HG02642 (cell line): Measurements from ENCODE around the gene ALDH3B2.
"Not testable (repeated sequence)": the region's sequence is repeated elsewhere in the genome, so short reads cannot be mapped to it uniquely, and the experiment has no call there.

Experiments
- ATAC-seq: cut with Tn5 transposase; IDR thresholded peaks from one replicate; pipeline ENCODE4 v1.9.1; 2021; ENCODE audit warnings: mild to moderate bottlenecking; ENCODE audit not compliant: unreplicated experiment, poor library complexity

Gene ALDH3B2, protein sequence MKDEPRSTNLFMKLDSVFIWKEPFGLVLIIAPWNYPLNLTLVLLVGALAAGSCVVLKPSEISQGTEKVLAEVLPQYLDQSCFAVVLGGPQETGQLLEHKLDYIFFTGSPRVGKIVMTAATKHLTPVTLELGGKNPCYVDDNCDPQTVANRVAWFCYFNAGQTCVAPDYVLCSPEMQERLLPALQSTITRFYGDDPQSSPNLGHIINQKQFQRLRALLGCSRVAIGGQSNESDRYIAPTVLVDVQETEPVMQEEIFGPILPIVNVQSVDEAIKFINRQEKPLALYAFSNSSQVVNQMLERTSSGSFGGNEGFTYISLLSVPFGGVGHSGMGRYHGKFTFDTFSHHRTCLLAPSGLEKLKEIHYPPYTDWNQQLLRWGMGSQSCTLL

DNA sequence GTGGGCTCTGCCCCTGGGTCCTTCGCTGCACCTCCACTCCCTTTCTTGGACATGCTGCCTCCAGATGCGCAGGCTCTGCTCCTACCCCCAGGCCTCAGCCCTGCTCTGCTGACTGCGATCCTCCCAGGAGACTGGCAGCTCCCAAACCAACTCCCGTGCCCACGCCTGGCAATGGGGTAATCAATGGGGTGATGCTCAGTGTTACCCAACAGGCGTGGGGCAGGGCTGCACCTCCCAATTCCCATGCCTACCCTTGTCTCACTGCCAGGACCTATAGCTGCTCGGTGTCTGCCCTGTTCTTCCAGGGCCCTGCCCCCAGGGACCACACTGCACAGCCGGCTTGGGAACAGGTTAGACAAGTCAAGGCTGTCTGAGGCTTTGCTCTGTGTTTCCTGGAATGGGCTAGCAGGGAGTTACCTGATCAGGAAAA, at the start of gene ALDH3B2:
TSS of gene ALDH3B2 (minus strand) at position 182 of the 430 bp plus-strand sequence. CDS start 7,688 bp downstream, outside the sequence.
- no peak for ATAC-seq

DNA sequence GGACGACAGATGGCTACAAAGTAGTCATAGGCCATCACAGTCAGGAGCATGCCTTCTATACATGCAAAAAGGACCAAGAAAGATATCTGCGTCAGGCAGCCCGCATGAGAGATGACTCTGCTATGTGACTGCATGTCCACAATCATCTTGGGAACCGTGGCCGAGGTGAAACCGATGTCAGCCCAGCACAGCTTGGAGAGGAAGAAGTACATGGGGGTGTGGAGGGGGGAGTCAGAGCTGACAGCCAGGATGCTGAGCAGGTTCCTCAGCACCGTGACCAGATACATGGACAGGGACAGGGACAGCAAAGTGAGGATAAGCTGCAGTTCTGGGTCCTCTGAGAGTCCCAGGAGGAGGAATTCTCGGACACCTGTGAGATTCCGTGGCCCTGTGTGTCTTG, 48.6 kb upstream of the ALDH3B2 start:
- ATAC-seq: not testable (repeated sequence)

DNA sequence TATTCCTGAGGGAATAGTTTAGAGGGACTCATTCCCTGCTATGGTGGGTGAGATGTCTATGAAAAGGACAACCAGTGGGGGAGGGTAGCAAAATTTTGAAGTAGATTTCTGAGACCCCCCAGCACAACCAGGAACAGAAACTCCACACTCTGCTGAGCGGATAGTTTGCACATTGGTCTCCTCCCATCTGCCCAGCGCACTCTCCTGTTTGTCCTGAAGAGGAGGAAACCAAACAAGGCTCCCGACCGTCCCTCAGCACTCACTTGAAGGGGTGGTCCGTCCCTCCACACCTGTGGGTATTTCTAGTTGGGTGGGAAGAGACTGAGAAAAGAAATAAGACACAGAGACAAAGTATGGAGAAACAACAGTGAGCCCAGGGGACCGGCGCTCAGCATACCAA, 41.8 kb upstream of the ALDH3B2 start:
- not testable (repeated sequence) for ATAC-seq

DNA sequence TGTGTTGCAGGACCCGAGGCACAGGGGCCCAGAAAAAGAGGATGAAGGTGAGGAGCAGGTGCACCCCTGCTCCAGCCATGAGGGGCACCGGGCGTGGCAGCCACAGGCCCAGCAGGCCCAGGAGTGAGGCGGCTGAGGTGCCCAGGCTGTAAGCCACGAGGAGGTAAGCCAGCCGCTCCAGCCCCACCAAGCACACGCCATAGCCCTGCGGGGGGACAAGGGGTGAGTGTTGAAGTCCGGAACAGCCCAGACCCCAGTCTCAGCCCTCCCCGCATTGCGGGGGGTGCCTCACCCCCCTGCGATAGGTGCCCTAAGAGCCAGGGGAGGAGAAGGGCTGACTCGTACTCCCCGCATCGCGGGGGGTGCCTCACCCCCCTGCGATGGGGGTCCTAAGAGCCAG, 41.4 kb upstream of the ALDH3B2 start:
- not testable (repeated sequence) for ATAC-seq

DNA sequence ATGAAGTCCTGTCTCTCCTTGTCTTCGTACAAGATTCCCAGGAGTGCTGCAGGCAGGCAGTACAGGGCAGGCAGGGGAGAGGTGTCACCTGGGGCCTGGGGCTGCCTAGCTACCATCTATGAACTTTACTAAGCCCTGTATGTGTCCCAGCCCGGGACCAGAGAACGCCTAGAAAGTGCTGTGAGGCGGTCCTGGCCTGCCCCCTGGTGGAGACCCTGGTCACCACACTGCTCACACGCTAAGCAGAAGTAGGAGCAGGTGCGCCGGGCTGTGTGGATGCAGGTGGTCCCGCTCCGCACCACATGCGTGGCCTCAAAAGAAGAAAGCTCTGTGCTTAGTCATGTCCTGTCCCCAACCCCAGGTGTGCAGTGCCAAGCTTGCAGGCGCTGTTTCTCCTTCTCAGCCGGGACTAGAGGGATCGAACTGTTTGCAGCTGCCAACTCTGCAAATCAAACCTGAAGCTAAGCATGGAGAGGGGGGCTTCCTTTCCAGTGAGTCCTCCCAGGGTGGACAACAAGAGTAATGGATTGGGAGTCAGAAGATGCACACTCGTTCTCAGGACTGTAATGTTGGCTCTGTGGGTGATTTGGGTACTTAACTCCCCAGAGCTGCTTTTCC, 39.6 kb upstream of the ALDH3B2 start:
- not testable (repeated sequence) for ATAC-seq

DNA sequence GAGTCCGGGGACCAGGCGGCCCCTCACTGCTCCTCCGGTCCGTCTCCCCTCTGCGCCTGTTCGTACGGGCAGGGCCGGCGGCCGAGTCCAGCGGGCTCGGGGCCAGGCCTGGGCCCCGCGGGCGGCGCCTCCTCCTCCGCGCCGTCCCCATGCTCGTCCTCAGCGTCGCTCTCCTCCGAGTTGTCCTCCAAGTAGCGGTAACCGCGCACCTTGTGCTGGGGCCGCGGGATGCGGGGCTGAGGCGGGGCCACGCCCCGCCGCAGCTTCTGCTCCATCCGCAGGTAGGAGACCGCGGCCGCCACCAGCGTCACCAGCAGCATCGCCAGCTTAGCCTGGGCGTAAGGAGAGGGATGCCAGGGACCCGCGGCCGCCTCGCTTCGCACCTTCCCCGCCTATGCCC, 37.3 kb upstream of the ALDH3B2 start:
- not testable (repeated sequence) for ATAC-seq

DNA sequence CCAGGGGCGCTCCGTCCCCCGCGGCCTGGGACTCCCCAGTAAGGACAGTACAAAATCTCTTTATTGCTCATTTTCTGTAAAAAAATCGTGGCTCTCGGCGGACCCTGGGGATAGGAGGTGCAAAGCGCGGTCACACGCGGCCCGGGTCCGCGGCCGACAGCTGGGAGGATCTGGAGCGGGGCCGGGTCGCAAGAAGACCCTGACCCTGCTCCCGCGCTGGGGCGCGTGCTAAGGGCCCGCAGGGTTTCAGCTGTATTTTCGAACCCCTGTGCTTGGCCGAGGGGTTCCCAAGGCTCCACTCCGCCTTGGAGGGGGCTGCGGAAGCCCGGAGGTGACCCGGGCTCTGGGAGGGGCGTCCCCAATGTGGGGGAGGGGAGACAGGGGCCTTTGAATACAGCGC, 36.8 kb upstream of the ALDH3B2 start:
- not testable (repeated sequence) for ATAC-seq

DNA sequence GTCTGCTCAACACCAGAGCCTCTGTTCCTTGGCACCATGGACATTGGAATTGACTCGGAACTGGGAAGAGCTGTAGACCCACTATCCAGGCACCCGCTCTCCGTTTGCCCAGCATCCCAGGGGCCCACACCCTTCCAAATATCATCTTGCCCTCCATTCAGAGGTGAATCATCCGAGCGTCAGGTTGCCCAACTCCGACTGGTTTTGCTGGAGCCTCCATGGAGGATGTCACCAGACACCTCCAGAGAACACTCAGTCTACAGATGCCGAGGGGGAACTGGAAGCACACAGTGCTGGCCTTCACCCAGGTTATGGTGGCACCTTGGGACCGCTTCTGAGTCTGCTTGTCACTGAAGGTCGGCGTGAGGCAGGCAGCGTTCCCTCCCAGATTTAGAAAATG, 35.4 kb upstream of the ALDH3B2 start:
- ATAC-seq: not testable (repeated sequence)

DNA sequence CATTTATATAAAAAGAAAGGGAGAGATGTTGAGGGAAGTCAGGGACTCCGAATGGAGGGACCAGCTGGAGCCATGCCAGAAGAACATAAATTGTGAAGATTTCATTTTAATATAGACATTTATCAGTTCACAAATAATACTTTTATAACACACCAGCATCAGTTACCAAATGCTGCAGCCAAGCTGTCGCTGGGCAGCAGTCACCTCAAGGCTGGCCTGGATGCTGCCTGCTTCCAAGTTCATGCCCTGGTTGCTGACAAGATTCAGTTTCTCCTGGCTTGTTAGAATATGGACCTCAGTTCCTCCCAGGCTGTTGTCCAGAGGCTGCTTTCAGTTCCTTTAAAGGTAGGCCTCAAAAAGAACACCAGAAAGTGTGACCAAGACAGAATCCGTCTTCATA, 30.8 kb upstream of the ALDH3B2 start:
- ATAC-seq: no peak

DNA sequence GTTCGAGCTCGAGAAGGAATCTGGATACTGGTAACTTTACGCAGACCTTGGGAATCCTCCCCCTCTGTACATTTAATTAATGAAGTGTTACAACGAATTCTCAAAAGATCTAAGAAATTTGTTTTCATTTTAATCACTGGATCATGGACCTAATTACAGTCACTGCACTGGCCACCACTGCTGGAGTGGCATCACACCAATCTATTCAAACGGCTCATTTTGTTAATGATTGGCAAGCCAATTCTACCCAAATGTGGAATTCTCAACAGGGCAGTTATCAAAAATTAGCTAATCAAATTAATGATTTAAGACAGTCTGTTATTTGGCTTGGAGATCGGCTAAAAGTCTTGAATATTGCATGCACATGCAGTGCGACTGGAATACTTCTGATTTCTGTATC, 30.1 kb upstream of the ALDH3B2 start:
- ATAC-seq: no peak

DNA sequence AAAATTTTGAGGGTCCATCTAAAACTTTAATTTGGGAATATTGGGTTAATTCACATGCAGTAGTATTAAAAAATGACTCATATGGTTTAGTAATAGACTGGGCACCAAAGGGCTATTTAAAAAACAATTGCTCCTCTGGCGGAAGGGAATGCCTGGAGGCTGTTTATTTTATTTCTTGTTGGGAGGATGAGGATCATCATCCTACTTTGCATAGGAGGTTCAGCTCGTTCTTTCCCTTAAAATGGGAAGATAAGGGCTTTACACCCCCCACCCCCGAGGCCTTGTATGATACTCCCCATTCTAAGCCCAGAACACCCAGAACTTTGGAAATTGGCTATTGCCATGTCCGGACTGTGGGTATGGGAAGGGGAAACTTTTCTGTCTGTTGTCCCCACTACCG, 29.3 kb upstream of the ALDH3B2 start:
- ATAC-seq: not testable (repeated sequence)

DNA sequence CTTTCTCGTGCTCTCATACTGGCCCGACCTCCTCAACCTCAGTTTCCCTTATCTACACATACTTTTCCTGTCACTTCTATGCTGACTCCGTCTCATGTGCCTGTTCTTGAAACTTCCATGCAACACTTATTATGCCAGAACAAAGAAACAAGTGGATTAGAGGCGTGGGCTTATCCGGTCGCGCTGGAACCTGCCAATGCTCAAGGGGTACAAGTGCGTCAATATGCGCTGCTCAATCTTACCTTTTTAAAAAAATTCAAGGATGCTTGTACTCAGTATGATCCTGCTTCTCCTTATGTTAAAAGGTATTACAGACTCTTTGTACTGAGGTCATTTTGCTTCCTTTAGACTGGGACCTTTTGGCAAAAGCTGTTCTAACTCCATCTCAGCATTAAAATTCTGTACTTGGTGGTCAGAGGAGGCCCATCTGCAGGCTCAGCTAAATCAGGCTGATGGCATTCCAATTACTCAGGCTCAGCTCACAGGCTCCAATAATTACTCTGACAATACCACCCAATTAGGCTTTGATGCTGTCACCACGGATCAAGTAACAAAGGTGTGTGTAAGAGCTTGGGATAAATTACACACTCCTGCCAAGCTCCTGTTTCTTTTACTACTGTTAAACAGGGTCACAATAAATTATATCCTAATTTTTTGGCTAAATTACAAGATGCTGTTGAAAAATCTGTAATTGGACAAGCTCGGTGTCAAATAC, 26.3 kb upstream of the ALDH3B2 start:
- ATAC-seq: no peak

DNA sequence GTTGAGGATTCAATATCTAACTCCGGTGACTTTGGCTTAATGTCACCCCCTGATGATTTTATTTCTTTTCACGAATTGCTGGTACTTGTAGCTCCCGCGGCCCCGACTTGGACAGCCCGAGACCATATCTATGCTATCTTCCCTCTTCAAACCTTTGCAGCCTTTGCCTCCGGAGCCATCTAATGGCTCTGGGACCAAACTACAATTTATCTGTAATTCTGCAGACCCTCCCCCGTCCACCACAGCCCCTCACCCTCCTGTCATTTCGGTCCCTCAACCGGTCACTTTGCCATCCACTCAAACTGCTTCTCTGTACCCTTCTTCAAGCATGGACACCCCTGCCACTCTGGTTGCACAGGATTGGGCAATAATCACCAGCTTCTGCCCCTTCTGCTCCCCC, 25.7 kb upstream of the ALDH3B2 start:
- ATAC-seq: no peak

DNA sequence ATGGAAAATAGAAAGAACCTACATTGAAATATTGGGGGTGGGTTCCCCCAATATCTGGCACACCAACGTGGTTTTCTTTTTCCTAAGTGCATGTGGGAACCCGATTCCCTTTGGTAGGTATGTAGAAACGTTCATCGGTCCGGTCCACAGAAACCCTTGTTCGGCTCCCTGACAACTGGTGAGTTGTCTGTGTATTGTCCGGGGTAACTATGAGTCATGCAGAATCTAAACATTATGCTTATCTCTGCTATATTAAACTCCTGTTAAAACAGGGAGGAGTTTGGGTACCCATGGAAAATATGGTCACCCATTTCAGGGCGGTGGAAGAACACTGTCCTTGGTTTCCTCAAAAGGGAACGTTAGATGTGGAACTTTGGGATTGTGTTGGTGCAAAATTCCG, 25.1 kb upstream of the ALDH3B2 start:
- no peak for ATAC-seq

DNA sequence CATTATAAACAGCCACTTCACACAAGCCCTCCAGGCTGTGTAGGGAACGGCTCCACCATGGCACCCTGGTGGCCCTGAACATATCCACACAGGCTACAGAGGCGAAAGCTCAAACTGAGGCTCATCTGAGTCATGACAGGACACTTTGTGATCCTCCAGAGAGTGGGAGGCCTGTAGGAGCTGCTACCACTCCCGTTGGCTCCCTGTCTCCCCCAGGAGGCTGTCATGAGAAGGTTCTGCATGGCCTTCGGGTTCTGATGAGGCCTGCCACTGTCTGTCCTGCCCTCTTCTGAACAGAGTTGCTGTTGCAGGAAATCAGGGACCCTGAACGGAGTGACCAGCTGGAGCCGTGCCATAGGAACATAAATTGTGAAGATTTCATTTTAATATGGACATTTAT, 23.8 kb upstream of the ALDH3B2 start:
- no peak for ATAC-seq

DNA sequence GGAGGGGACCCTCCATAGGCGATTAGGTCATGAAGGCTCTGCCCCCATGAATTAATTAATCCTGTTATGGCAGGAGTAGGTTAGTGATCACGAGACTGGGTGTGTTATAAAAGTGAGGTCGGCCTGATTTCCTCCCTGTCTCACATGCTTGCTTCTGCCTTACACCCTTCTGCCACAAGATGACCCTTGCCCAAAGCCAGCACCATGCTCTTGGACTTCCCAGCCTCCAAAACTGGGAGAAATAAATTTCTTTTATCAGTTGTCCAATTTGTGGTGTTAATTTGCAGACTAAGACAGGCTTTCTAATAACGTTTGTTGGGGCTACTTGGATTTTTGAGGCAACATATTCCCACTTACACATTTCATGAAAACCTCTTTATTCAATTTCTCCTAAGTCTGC, 23.4 kb upstream of the ALDH3B2 start:
- no peak for ATAC-seq

DNA sequence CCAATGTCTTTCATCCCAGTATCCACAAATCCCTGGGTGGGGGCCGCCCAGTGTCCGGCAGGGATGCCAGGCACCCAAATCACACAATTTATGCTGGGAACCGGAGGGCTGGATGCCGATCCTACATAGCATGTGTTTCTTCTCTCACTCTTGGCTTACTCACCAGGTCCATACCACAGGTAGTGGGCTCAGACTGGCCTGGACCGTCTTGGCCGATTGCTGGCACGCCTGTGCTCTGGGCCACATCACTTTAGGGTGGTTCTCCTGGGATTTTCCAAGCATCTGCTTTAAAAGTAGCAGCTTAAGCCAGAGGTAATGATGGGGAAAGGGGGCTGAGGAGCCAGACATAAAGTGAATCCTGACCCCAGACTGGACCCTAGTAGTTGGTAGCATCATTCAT, 22.6 kb upstream of the ALDH3B2 start:
- no peak for ATAC-seq

DNA sequence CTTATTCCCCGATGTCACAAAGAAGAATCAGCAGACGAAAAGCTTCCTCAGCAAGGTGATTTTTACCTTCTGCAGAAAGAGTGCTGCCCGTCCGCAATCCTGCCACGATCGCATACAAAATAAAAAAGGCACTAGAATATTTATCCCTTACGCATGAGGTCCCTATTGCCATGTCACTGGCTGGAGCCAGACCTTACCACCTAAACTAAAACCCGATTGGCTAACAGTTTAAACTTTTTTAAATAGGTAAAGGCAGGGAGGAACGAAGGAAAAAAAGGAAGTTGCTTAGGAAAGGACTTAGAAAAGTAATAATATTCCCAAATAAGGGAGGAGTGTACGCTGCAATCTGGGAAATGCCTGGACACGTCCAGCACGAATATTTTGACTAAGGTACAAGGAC, 21.2 kb upstream of the ALDH3B2 start:
- no peak for ATAC-seq

DNA sequence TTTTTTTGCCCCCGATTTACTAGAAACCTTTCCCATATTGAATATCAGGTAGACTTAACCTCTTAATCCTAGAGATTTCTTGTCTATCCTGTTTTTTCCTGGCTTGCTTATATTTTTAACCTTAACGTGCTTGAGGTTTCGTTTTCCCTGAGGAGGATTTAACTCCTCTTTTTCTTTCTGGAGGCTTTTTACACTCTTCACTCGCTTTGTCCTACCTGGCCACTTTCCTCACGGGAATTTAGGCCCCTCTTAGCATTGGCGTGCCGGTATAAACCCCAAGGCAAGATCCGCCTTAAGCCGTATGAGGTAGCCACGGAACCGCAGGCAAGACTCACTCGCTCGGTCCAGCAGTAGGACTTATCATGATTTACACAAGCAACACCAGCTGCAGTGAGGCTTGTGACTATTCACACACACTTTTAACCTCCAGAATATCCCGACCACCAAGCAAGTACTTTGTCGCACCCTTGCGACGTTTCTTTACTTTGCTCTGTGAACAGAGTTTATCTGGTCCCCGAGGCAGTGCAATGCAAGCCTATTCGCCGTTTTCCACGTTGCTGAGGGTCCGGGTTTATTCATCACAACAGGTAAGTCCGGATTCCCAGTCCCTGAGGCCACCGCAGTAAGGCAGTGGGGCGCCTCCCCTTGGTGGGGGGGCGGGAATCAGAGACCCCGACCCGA, 20.6 kb upstream of the ALDH3B2 start:
- no peak for ATAC-seq

DNA sequence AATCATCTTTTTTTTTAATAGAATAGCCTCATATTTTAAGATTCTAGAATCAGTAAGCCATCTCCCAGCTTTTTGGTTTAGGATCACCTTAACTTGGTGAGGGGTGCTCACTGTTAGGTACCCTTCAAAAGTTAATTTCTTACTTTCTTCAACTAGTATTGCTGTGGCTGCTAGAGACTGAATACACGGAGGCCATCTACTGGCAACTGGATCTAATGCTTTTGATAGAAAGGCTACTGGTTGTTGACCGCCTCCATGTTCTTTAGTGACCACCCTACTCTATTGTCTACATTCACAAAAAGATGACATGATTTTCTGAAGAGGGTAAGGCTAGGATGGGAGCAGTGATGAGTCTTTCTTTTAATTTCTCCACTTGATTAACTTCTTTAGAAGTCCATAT, 16.7 kb upstream of the ALDH3B2 start:
- no peak for ATAC-seq

DNA sequence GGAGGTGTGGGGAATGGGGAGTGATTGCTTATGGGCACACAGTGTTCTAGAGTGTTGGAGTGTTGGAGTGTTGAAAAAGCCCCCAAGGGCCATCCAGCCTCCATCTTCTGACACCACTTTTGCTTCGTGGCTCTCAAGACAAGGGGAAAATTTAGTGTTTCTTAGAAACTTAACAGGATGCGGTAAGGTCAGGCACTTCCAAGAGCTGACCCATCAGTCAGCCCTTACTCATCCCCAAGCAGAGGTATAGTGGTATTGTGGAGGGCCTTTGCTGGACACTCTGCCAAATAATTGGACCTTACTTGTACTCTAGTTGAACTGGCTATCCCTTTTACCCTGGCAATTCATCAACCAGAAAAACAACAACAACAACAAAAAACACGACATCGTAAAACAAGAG, 14.8 kb upstream of the ALDH3B2 start:
- ATAC-seq: no peak
